Measurements from ENCODE around the gene PIM1. TPM values are rescaled to one million over a fixed set of nuclear protein-coding genes. Genes with fewer than 3 reads are reported as not detected.

PIM1 gene
- total and polyA plus RNA-seq, 9 of the 15 experiments (the other 6 are each of a cell fraction or from before 2014, with no cell fraction given) = 19.0 to 789 (median 212) TPM

DNA sequence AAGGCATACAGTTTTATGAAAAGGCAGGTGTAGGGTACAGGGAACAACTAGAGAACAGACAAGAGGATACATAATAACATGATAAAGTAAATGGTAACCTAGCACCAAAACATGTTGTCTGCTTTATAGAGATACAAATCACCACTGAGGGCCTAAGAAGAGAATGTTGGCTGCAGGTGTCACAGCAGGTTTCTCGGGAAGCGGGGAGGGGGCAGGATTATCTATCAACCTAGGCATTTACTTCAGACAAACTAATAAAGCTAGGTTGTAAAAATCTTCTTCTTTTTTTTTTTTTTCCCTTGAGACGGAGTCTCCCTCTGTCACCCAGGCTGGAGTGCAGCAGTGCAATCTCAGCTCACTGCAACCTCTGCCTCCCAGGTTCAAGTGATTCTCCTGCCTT is 22.7 kb downstream of the PIM1 start:
- H3K9me3 ChIP-seq (replicated peaks; ENCODE audit: control insufficient read depth, insufficient read depth, low read depth, low read length) = peaks cover 3% of the 10 kb centered on the region; the same call in 1 of the 2 replicates
- peaks cover 42 to 57% of the 10 kb centered on the region in 2 experiments for H3K4me1 ChIP-seq (replicated peaks in 1 of 2; ENCODE audit: control insufficient read depth in 2 of 2, insufficient read depth in 2 of 2, low read length in 2 of 2)
- H3K27ac ChIP-seq (ENCODE audit: extremely low read depth, low read depth, low read length) = peak overlapping the region; percentile 68
- POLR2A ChIA-PET = no interaction called here
- peak overlapping the region; percentile 18 for H2AFZ ChIP-seq (ENCODE audit: low read depth, low read length)
- no peak overlapping the region for H3K4me3 ChIP-seq
- H3K36me3 ChIP-seq (ENCODE audit: control insufficient read depth, insufficient read depth, low read length) = no peaks in the 10 kb centered on the region
- H3K9me1 ChIP-seq (ENCODE audit: control insufficient read depth, insufficient read depth, low read length) = no peaks in the 10 kb centered on the region
- CTCF ChIA-PET (ENCODE audit: low intra/inter-chr PET ratio) = no interaction called here
- WGBS (ENCODE audit: insufficient coverage, low coverage, missing lambda C conversion rate) = 20% methylated on average over 3 of the region's 3 CpGs
- no peaks in the 10 kb centered on the region for H4K20me1 ChIP-seq (replicated peaks; ENCODE audit: control insufficient read depth, insufficient read depth, low read length)
- intact Hi-C loops (cut with micrococcal nuclease) (no loop called here), in situ Hi-C loops (cut with MboI) (no loop called here)
- BruUV-seq (replicated peaks) = no TSS peak
- H3K79me2 ChIP-seq (ENCODE audit: control insufficient read depth, insufficient read depth, low read length) = no peaks in the 10 kb centered on the region; the same call in 1 of the 3 replicates
- peak overlapping the region in 1 of 2 experiments; percentile 49; a peak in 2 of 4 replicates for H3K9ac ChIP-seq (ENCODE audit: insufficient read depth in 1 of 2, low read depth in 2 of 2, low read length in 2 of 2)
- ATAC-seq = peak; percentile 14
- no peak for FAIRE-seq
- peak overlapping the region; percentile 38; the same call in 1 of the 2 replicates for H3K4me2 ChIP-seq (ENCODE audit: insufficient read depth, low read length)
- DNase-seq (ENCODE audit: extremely low read depth in 1 of 4, low spot score in 3 of 4) = peak in 1 of 4 experiments; percentile 52
- no peaks in the 10 kb centered on the region for H3K27me3 ChIP-seq (ENCODE audit: control insufficient read depth in 2 of 2, insufficient read depth in 2 of 2, low read length in 2 of 2)
- 0 out of 2 replicates have a peak, but pooled peaks have one; percentile 21 for TF ChIP-seq SOX6 (IDR thresholded peaks at IDR 0.05)
- TF ChIP-seq FOXJ2 (tag; IDR thresholded peaks at IDR 0.05) = 0 out of 2 replicates have a peak, but pooled peaks have one; percentile 47
- TF ChIP-seq ZNF184 (CRISPR knock-in tag; IDR thresholded peaks at IDR 0.05) = no peak
- TF ChIP-seq, protein P1, sequence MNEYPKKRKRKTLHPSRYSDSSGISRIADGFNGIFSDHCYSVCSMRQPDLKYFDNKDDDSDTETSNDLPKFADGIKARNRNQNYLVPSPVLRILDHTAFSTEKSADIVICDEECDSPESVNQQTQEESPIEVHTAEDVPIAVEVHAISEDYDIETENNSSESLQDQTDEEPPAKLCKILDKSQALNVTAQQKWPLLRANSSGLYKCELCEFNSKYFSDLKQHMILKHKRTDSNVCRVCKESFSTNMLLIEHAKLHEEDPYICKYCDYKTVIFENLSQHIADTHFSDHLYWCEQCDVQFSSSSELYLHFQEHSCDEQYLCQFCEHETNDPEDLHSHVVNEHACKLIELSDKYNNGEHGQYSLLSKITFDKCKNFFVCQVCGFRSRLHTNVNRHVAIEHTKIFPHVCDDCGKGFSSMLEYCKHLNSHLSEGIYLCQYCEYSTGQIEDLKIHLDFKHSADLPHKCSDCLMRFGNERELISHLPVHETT (CRISPR knock-in tag; conservative IDR thresholded peaks at IDR 0.05 in 1 of 2, IDR thresholded peaks at IDR 0.05 in 1 of 2) = no peak
- TF ChIP-seq, protein P2, sequence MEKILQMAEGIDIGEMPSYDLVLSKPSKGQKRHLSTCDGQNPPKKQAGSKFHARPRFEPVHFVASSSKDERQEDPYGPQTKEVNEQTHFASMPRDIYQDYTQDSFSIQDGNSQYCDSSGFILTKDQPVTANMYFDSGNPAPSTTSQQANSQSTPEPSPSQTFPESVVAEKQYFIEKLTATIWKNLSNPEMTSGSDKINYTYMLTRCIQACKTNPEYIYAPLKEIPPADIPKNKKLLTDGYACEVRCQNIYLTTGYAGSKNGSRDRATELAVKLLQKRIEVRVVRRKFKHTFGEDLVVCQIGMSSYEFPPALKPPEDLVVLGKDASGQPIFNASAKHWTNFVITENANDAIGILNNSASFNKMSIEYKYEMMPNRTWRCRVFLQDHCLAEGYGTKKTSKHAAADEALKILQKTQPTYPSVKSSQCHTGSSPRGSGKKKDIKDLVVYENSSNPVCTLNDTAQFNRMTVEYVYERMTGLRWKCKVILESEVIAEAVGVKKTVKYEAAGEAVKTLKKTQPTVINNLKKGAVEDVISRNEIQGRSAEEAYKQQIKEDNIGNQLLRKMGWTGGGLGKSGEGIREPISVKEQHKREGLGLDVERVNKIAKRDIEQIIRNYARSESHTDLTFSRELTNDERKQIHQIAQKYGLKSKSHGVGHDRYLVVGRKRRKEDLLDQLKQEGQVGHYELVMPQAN (IDR thresholded peaks at IDR 0.05; ENCODE audit: borderline replicate concordance) = 0 out of 2 replicates have a peak, but pooled peaks have one; percentile 3
- peak; percentile 9; the same call in 1 of the 2 replicates for TF ChIP-seq ZFX (CRISPR knock-in tag; IDR thresholded peaks at IDR 0.05)
- TF ChIP-seq ZNF695 (CRISPR knock-in tag; IDR thresholded peaks at IDR 0.05) = no peak
- peak; percentile 48 for TF ChIP-seq RFX1 (IDR thresholded peaks at IDR 0.05)
- TF ChIP-seq, protein P3, sequence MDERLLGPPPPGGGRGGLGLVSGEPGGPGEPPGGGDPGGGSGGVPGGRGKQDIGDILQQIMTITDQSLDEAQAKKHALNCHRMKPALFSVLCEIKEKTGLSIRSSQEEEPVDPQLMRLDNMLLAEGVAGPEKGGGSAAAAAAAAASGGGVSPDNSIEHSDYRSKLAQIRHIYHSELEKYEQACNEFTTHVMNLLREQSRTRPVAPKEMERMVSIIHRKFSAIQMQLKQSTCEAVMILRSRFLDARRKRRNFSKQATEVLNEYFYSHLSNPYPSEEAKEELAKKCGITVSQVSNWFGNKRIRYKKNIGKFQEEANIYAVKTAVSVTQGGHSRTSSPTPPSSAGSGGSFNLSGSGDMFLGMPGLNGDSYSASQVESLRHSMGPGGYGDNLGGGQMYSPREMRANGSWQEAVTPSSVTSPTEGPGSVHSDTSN (CRISPR knock-in tag; IDR thresholded peaks at IDR 0.05; ENCODE audit: low read depth) = no peak
- TF ChIP-seq, protein P3 (tag; conservative IDR thresholded peaks at IDR 0.05; ENCODE audit: low read depth) = no peak
- TF ChIP-seq, protein P4, sequence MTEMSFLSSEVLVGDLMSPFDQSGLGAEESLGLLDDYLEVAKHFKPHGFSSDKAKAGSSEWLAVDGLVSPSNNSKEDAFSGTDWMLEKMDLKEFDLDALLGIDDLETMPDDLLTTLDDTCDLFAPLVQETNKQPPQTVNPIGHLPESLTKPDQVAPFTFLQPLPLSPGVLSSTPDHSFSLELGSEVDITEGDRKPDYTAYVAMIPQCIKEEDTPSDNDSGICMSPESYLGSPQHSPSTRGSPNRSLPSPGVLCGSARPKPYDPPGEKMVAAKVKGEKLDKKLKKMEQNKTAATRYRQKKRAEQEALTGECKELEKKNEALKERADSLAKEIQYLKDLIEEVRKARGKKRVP (CRISPR knock-in tag; IDR thresholded peaks at IDR 0.05) = no peak
- TF ChIP-seq PCBP2 (IDR thresholded peaks at IDR 0.05; ENCODE audit: low read depth, low read length, poor library complexity, severe bottlenecking) = no peak
- no peak for TF ChIP-seq ZC3H8 (IDR thresholded peaks at IDR 0.05)
- TF ChIP-seq L3MBTL2 (IDR thresholded peaks at IDR 0.05) = no peak
- TF ChIP-seq ELF4 (CRISPR knock-in tag; IDR thresholded peaks at IDR 0.05) = no peak
- no peak for TF ChIP-seq RAD21 (CRISPR knock-in tag; conservative IDR thresholded peaks at IDR 0.05 in 1 of 2, IDR thresholded peaks at IDR 0.05 in 1 of 2)
